Activated CD8-positive, alpha-beta T cell treated with anti-CD3 and anti-CD28 coated beads for 36 hours (primary cell): ENCODE data around the gene FAM227A. TPM values are rescaled to one million over a fixed set of nuclear protein-coding genes. Genes with fewer than 3 reads are reported as not detected.

ENCODE experiments used
- ATAC-seq: fragments of 200-7000 bp; cut with Tn5 transposase; one replicate; pipeline ENCODE4 v1.10.0; 2021; ENCODE audit warnings: mild to moderate bottlenecking, moderate library complexity
- CTCF ChIA-PET: fragments of 350-600 bp; sonication (Branson Sonifier 250); formaldehyde crosslinking; loops from one replicate; lab custom pipeline; 2021; ENCODE audit warnings: antibody characterized with exemption; lab: Charles Lee
- POLR2A ChIA-PET: fragments of 350-600 bp; sonication (Branson Sonifier 250); formaldehyde crosslinking; loops from one replicate; lab custom pipeline; 2021; ENCODE audit warnings: antibody characterized with exemption; lab: Charles Lee
- DNase-seq: peaks from one replicate; pipeline ENCODE4 v3.0.0-alpha.2; 2020
- H3K27ac Mint-ChIP-seq: one replicate; pipeline ENCODE4 v1.8.0; 2021; ENCODE audit warnings: mild to moderate bottlenecking, mixed read lengths
- H3K27me3 Mint-ChIP-seq: one replicate; pipeline ENCODE4 v1.8.0; 2021; ENCODE audit warnings: mixed read lengths
- H3K36me3 Mint-ChIP-seq: one replicate; pipeline ENCODE4 v1.8.0; 2021; ENCODE audit warnings: low read depth, mixed read lengths
- H3K4me1 Mint-ChIP-seq: one replicate; pipeline ENCODE4 v1.8.0; 2021; ENCODE audit warnings: low read depth, mixed read lengths
- H3K4me3 Mint-ChIP-seq: one replicate; pipeline ENCODE4 v1.8.0; 2021; ENCODE audit warnings: mild to moderate bottlenecking, moderate library complexity, mixed read lengths
- H3K9me3 Mint-ChIP-seq: one replicate; pipeline ENCODE4 v1.8.0; 2021; ENCODE audit warnings: mixed read lengths
- CTCF ChIP-seq: fragments of 200-600 bp; IDR thresholded peaks from one replicate; pipeline ENCODE4 v1.8.0; 2022; ENCODE audit warnings: antibody characterized with exemption, mild to moderate bottlenecking
- intact Hi-C: fragments of 100-400 bp; cut with micrococcal nuclease; formaldehyde crosslinking; loops from one replicate; pipeline ENCODE4 v1.10.0; 2022
- total RNA-seq, 2 experiments: library from RNA; stranded (reverse); gene quantifications; one replicate each; pipeline ENCODE4 v1.2.3, GENCODE V29; 2021

Gene FAM227A
- total RNA-seq, 2 experiments from 2014 or later, result 0.74 to 1.1 TPM

GRCh38 chr22:38674888-38675287 lies 18.7 kb upstream of the FAM227A start:
- ChIA-PET CTCF (interaction anchor here (0.7 kb wide), 1 partner anchor 10 kb away, joined by 3 read pairs; no protein-coding TSS in a partner anchor), POLR2A (interaction anchor here (0.8 kb wide), 1 partner anchor 14 kb away, joined by 3 read pairs; no protein-coding TSS in a partner anchor)
- Mint-ChIP-seq H3K4me3 (no peak overlapping the region), H3K36me3 (peaks cover 13% of the 10 kb centered on the region), H3K4me1 (no peaks in the 10 kb centered on the region), H3K27me3 (no peaks in the 10 kb centered on the region), H3K27ac (no peak overlapping the region), H3K9me3 (no peaks in the 10 kb centered on the region)
- DNase-seq (no peak), ATAC-seq (no peak)
- intact Hi-C loops, result no loop called here
- no peak for TF ChIP-seq CTCF

GRCh38 chr22:38657045-38657909 lies 1.1 kb upstream of the FAM227A start:
- Mint-ChIP-seq H3K9me3 (no peaks in the 10 kb centered on the region), H3K4me3 (peak overlapping the region; percentile 94), H3K27ac (peak overlapping the region; percentile 98), H3K4me1 (peaks cover 14% of the 10 kb centered on the region), H3K36me3 (no peaks in the 10 kb centered on the region), H3K27me3 (no peaks in the 10 kb centered on the region)
- intact Hi-C loops, result no loop called here
- CTCF ChIA-PET, result interaction anchor here (0.8 to 3.1 kb wide), 3 partner anchors 10 to 605 kb away, joined by 3 to 13 read pairs (median 4); partner anchors contain the start of gene TOMM22
- ATAC-seq (peak; percentile 56), DNase-seq (peak; percentile 71)
- POLR2A ChIA-PET, result interaction anchor here (0.6 to 2.4 kb wide), 4 partner anchors 13 to 105 kb away, joined by 3 to 12 read pairs (median 6); partner anchors contain the start of gene TOMM22
- no peak for TF ChIP-seq CTCF

GRCh38 chr22:38655519-38656255 lies 505 bp downstream of the FAM227A start:
- DNase-seq, result peak; percentile 6
- ATAC-seq, result no peak
- Mint-ChIP-seq H3K9me3 (no peaks in the 10 kb centered on the region), H3K4me3 (peak overlapping the region; percentile 94), H3K4me1 (peaks cover 14% of the 10 kb centered on the region), H3K27ac (peak overlapping the region; percentile 98), H3K27me3 (no peaks in the 10 kb centered on the region), H3K36me3 (no peaks in the 10 kb centered on the region)
- CTCF ChIA-PET, result no interaction called here
- POLR2A ChIA-PET, result no interaction called here
- TF ChIP-seq CTCF, result no peak
- intact Hi-C loops, result no loop called here

GRCh38 chr22:38653741-38654140 lies 2.5 kb downstream of the FAM227A start:
- intact Hi-C loops, result no loop called here
- ChIA-PET POLR2A (interaction anchor here (0.8 kb wide), 1 partner anchor 12 kb away, joined by 4 read pairs; no protein-coding TSS in a partner anchor), CTCF (no interaction called here)
- Mint-ChIP-seq H3K27me3 (no peaks in the 10 kb centered on the region), H3K27ac (no peak overlapping the region), H3K4me3 (no peak overlapping the region), H3K9me3 (no peaks in the 10 kb centered on the region), H3K4me1 (peaks cover 14% of the 10 kb centered on the region), H3K36me3 (no peaks in the 10 kb centered on the region)
- TF ChIP-seq CTCF, result no peak
- ATAC-seq (no peak), DNase-seq (no peak)
